Forelimb muscle (tissue), 1 donor: Measurements from ENCODE around the gene OSM. TPM values are rescaled to one million over a fixed set of nuclear protein-coding genes. Genes with fewer than 3 reads are reported as not detected.
"Not testable (repeated sequence)": the region's sequence is repeated elsewhere in the genome, so short reads cannot be mapped to it uniquely, and the experiment has no call there.

Experiments
- DNase-seq: peaks from one replicate; pipeline ENCODE4 v3.0.0-alpha.2; 2013; ENCODE audit warnings: low read depth
- polyA plus RNA-seq: library from polyadenylated mRNA; unstranded; fragments of 120-200 nt; gene quantifications from one replicate; pipeline ENCODE4 v1.2.1, GENCODE V29; 2013; ENCODE audit not compliant: insufficient read length

The OSM gene
- polyA plus RNA-seq, 1 donor = 0.08 TPM

DNA sequence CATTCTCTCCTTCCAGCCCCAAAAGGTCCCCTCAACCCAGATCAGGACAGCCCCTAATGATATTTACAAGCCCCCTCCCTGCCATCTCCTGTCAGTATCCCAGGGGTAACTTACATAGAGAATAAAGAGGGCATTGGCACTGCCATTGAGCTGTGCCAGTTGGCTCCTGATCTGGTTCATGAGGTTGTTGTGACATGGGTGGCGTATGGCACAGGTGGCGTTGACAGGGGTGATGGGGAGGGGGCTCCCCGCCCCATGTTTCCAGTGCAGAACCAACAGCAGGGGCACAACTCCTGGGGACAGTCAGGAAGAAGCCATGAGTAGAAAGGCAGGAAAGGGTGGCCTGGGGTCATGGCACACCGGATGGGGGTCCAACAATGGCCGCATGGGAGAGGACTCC, 22.0 kb downstream of the OSM start:
- DNase-seq = no peak

DNA sequence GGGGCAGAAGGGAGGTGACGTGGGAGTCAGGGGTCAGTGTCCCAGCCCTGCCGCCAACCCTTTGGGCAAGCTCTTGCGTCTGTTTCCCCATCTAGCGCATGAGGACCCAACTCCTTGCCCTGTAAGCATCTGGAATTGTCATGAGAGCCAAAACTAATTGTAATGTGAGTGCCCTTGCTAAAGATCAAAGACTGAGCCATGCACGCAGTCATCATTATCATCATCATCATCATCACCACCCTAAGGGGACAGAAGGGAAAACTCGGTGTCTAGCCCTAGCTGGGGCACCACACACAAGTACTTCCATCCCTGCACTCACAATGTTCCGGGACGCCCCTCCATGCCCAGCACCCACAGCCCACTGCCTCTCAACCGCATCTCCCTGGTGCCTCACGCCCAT, 22.6 kb downstream of the OSM start:
- DNase-seq = no peak

DNA sequence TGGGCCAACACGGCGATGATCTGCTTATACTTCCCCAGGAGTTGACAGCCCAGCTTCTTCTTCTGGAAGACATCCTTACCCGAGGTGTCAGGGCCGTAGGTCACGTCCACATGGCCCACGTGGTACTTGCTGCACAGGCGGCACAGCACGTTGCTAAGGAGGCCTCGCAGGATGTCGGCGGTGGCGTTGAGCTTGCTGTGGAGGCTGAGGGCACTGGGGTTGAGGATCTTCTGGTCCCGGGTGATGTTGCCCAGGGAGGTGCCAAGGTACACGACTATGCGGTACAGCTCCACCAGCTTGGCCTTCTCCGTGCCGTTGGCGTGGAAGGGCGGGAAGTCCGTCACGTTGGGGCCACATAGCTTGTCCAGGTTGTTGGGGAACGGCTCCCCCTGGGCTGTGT, 23.0 kb downstream of the OSM start:
- DNase-seq = no peak

DNA sequence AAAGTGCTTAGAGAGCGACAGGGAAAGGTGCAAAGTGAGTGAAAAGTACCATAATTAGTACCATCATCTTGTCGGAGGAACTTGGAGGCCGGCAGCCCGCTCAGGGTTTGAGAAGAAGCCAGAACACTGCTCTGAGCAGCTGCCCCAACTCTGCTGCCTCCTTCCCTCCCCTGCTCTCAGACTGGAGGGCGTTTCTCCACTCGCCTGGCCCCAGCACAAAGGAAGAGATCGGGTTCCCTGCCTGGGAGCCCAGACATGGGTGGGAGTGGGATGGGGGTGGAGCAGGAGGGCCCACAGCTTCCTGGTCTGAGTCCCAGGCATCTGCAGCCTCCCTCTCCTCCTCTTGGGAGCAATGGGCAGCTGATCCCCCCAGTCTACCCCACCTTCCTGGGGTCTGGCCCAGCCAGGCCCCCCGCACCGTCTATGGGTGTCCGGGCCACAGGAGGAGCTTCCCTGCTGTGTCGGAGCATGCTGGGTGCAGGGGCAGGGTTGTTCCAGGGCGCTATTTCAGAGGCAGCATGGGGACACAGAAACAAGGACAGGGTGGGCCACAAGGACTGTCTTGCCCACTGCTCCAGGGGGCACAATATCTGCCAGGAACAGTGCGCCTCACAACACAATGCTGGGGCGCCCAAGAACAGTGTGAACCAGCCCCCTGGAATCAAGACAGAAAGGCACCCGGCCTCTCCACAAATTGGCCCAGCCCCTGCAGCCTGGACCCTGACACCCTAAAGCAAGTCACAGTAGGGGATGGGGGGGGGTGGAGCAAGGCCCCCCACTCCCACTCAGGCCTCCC, 24.9 kb downstream of the OSM start:
- no peak for DNase-seq

DNA sequence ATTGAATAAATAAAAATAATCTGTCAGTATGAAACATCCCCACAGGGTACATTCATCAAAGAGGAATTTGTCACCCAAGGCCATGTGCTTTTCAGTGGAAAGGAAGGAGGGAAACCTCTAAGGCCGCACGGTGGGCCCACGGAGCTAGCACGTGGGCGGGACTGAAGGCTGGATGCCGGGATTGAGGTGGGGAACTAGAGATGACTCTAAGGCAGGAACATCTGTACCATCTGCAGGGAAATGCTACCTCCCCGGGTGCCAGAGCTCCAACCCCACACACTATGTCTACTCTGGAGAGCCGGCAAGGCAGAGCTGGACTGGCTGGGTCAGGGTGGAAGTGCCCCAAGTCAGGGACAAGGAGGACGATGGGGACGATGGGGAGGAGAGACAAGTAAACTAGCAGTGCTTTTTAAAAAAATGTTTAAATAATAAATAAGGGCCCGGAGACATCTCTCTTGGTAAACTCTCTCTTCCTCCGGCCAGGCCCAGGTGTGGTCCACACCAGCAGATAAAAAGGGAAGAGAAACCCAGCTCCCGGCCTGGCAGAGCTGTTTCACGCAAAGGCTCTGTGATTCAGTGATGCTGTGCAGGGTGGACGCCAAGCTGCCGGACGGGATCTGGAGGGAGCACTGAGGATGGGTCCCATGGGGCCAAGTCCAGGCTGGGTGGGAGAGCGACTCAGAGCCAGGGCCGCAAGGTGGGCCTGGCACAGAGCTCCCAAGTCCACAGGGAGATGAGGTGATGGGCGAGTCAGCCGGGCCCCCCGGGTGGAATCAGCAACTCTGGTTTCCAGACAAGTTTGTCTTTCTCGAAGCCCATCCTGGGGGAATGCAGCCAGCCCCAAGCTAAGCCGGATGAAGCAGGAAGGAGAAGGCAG, 25.9 kb downstream of the OSM start:
- no peak for DNase-seq

DNA sequence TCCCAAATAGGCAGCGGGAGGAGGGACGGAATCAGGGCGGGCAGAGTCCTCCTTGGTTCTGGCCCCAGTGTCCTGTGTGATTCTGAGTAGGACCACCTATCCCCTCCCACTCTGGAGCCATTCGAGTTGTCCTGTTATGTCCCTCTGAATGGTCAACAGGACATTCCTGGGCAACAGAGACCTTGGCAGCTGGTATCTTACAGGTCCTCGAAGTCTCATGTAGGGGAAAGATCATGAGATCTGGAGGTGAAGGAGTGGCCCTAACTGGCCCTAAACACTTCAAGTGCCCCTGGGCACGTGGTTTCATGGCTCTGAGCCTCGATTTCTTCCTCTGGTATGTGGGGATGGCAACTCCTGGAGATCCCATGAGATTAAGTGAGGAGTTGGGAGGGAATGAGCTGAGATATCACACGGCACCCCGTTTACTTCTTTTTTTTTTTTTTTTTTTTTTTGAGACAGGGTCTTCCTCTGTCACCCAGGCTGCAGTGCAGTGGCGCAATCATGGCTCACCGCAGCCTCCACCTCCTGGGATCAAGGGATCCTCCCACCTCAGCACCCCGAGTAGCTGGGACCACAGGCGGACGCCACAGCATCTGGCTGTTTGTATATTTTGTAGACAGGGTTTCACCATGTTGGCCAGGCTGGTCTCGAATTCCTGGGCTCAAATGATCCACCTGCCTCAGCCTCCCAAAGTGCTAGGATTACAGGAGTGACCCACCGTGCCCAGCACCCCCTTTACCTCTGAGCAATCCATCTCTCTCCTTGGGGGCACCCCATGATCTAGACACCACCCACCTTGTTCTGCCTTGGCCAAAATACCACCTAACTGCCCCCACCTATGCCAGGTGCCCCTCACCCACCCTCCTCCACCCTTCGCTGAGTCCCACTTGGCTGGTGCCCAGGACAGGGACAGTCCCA, 26.9 kb downstream of the OSM start:
- no peak for DNase-seq

DNA sequence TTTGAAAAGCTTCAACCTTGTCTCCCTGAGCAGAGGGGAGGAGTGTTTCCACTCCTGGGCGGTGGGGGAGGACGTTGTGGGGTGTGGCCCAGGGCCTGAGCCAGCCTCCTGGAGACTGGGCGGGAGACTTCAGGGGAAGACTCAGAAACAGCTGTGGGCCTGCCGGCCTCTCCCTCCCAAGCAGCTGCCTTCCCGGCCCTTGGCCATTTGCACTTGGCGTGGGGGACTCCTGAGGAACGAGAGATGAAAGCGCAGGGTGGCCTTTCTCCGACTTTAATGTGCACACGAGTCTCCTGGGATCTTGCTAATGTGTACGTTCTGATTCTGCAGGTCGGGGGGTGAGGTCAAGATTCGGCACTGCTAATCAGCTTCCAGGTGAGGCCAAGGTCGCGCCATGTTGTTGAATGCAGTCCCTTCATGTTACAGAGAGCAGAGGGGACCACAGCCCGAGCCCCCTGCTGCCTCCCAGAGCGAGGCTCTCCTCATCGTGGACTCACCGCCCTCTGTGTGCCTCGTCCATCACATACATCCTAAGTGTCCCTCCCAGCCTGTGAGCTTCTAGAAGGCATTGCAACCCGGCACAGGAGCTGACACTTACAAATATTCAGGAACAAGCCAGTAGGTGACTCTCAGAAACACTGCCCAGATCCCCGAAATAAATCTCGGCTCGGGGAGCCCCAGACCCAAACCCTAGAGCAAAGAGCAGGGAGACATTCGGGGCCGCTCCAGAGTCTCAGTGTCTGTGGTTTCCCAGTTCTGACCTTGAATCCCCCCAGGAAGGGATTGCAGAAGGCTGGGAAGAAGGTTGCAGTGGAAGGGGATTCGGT, 27.8 kb downstream of the OSM start:
- DNase-seq = no peak

DNA sequence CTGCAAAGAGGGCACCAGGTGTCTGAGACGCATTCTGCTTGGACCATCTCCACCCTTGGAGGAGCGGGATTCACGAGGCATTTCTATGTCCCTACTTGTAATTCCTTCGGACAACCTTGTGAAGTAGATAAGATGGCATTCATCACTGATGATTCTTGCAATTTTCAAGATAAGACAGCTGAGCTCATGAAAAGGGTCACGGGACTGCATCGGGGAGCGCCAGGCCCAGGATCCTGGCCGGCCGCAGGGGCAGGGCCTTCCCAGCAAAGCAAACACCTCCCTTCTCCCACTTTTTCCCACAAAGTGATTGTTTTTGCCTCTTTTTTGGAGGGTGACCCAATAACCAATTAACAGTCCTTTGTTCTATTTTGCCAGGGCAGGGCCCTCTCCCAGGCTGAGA, 28.5 kb downstream of the OSM start:
- DNase-seq = no peak

DNA sequence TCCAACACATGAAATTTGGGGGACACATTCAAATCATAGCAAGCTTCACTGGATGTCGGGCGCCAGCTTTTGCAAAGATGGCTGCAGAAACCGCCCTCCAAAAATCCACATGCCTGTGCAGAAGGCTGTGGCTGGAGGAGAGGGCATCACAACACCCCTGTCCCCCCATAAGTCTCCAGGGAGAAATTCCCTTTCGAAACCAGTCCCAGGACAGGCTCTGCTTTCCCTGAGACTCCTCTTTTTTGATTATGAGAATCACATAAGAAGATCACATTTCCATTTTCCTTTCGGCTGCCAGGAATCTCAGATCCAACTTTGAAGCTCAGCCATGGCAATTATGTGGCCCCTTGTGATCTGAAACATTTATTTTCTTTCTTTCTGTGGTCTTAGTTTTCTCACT, 29.8 kb downstream of the OSM start:
- DNase-seq = no peak

DNA sequence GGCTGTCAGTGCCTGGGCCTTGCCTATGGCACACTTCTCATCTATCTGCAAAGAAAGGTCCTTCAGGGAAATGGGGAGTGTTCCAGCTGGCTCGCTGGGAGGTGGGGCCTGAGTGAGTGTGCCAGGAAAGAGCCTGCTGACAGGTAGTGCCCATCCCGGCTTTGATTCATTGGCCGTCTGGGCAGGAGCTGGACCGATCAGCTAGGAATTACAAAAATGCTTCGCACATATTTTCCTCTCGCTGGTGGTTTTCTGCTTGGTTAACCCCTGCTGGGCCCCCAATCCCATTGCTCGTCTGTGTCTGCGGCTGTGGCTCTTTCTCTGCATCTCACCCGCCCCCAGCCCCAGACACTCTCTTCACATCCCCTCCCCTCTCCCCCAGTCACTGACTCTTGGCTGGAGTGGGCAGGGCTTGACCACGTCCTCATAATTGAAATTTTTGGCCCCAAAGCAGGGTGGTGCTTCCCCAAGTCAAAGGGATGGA, 30.9 kb downstream of the OSM start:
- DNase-seq = no peak

DNA sequence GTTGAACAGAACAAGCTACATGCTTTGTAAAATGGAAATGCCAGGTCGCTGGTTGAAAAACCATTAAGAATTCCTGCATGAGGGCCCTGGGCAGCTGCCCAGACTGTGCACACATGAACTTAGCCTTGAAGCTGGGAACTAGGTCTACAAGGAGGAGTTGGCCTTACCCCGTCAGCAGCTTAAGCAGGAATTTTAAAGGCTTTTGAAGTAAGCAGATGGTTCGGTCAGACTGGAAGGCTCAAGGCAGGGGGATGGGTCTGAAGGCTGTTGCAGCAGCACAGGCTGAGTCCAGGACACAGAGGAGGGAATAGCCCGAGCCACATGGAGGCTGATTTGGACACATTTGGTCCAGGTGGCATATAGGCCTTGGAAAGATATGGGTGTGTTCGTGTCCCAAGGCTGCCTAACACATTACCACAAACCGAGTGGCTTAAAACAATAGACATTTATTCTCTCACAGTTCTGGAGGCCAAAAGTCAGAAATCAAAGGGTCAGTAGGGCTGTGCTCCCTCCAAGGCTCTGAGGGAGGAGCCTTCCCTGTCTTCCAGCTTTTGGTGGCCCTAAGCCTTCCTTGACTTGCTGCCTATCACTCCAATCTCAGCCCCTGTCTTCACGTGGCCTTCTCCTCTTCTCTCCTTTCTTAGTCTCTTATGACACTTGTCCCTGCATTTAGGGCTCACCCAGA, 31.7 kb downstream of the OSM start:
- DNase-seq = no peak

DNA sequence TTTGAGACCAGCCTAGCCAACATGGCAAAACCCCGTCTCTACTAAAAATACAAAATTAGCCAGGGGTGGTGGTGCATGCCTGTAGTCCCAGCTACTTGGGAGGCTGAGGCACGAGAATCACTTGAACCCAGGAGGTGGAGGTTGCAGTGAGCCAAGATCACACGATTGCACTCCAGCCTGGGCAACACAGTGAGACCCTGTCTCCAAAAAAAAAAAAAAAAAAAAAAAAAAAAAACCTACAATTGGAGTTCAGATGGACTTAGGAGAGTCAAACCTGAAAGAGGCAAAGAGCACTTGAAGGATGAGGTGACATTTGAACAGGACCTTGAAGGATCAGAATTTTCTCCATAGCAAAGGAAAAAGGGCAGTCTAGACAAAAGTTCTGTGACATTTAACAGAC, 32.3 kb downstream of the OSM start:
- not testable (repeated sequence) for DNase-seq

DNA sequence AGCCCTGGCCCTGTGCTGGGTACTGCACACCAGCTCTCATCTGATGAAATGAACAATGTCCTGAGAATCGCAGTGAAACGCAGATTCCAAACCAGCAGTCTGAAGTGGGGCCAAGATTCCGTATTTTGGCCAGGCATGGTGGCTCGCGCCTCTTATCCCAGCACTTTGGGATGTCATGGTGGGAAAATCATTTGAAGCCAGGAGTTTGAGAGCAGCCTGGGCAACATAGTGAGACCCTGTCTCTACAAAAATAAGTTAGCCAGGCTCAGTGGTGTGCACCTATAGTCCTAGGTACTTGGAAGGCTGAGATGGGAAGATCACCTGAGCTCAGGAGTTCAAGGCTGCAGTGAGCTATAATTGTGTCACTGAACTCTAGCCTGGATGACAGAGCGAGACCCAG, 33.1 kb downstream of the OSM start:
- no peak for DNase-seq

DNA sequence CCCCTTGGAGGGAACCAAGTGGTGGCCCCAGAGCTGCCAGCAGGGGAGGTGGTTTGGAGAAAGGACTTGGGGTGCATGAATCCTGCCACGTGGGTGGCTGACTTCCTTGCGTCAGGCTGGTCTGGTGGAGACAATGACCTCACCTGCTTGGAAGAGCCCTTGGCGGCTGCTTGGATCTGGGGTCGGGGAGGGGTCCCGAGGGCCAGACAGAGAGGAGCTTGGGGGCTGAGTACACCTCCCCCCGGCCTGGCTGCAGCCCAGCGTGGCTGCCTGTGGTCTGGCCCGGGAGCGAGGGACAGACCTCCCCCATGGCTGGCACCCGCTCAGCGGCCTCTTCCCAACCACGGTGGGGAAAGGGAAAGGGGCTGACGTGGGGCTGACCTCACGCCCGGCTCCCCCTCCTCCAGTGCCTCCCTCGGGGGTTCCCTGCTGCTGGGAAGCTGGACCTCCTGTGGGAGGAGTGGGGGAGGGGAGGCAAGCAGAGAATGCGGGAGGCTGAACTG, 33.9 kb downstream of the OSM start:
- no peak for DNase-seq

DNA sequence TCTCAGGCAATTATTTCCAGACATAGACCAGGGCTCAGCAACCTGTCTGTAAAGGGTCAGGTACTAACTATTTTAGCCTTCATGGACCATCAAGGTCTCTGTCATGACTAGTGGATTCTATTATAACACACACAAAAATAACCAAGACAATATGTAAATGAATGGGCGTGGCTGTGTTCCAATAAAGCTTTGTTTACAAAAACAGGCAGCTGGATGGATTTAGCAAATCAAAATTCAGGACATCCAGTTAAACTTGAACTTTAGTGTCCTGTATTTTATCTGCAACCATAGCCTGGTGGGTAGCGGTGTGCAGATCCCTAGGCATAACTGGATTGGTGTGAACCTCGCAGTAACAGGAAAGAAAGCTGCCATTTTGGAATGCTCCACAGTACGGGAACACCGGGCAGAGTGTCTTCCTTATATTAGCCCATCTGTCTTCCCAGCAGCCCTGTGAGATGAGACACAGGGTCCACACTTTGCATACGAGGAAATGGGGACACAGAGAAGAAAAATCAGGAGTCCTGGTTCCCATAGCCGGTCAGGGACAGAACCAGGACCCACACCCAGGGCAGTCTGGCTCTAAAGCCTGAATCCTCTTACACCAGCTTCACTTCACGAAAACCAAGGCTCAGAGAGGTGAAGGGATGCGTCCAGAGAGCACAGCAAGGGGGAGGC, 35.7 kb downstream of the OSM start:
- DNase-seq = no peak

DNA sequence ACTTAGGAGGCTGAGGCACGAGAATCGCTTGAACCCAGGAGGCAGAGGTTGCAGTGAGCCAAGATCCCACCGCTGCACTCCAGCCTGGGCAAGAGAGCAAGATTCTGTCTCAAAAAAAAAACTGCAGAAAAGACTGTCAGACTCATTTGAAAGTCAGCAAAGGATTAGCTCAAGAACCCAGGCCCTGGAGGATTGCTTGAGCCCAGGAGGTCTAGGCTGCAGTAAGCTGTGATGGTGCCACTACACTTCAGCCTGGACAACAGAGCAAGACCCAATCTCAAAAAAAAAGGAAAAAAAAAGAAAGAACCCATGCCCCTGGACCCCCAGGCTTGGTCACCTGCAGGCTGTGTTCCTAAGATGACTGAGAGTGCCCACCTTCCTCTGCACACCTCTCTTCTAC, 36.3 kb downstream of the OSM start:
- no peak for DNase-seq

DNA sequence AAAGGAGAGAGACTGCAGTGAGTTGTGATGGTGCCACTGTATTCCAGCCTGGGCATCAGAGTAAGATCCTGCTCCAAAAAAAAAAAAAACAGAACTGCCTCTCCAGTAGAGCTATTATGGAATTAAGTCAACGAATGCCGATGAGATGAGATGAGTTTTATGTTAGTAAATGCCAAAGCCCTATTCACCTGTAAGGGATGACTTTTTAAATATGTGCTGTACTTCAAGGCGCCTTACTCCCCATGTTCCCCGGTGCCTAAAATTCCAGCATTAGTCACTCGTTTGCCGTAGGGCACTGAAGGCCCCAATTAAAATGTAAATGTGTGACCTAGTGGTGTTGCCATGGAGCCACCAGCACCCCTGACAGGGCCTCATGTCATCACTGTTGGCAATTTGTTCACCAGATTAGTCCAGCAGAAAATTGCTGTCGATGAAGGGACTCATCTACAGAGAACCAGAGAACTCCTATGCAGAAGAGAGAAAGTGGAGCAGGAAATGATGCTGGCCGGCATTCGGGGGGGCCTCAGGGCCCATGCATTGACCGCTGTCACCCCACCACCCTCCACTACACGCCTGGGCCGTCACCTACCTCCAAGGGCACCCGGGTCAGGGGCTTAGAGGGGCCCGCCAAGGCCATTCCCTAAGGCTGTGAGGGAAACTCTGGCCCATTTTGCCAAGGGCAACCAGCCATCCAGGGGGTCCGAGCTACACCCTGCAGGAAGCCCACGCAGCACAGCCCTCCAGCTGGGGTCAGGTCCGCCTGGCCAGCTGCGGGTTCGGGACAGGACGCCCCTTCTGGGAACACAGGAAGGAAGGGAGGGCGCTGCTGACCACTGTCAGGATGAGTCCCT, 37.9 kb downstream of the OSM start:
- no peak for DNase-seq

DNA sequence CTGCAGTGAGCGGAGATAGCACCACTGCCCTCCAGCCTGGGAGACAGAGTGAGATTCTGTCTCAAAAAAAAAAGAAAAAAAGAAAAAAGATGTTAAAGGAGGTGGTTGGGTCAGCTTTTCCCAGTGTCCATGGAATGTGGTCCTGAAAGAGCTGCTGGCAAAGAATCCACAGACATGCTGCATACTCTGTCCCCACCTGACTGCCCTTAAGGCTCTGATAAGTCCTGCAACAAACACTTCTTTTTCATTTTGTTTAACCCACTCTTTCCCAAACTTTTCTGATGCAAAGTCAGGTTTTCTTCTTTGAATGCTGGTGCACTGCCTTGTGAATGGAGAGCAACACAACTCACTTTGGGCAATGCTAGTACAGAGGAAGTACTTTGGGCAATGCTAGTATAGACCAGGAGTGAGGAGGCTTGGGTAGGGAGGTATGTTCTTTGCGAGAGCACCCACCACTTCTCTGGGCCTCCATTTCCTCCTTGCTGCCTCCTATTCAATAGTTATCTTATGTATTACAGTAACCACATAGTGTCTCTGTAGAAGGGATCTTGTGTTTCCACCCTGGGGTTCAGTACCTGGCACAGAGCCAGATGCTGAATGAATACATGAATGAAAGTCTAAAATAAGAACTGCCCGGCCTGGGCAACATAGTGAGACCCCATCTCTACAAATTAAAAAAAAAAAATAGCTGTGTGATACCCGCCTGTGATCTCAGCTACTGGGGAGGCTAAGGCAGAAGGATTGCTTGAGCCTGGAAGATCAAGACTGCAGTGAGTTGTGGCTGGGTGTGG, 39.0 kb downstream of the OSM start:
- DNase-seq = no peak
